Tibial artery (tissue), 4 donors: Measurements from ENCODE around the gene PSMG3.

Experiments used
- DNase-seq, 2 donors: peaks; one replicate each; pipeline ENCODE4 v3.0.0-alpha.2; 2019
- H3K27ac ChIP-seq, 2 donors: fragments of 200-600 bp; sonication (generic) in 1 of 2; 1 replicate in 1 of 2; 2 replicates in 1 of 2; pipeline ENCODE4 v1.5.1; 2018 to 2019; ENCODE audit warnings: mild to moderate bottlenecking in 1 of 2
- H3K27me3 ChIP-seq, 2 donors: fragments of 200-600 bp; sonication (generic) in 1 of 2; one replicate each; pipeline versions ENCODE4 v1.5.1 to v1.6.0; 2016 to 2019
- H3K36me3 ChIP-seq, 3 donors: fragments of 200-600 bp; sonication (generic) in 2 of 3; one replicate each; pipeline ENCODE4 v1.5.1; 2016 to 2019; ENCODE audit warnings: mild to moderate bottlenecking in 2 of 3
- H3K4me1 ChIP-seq, 4 donors: fragments of 200-600 bp; sonication (generic) in 2 of 4; 1 replicate in 3 of 4; 2 replicates in 1 of 4; pipeline ENCODE4 v1.5.1; 2016 to 2019
- H3K4me3 ChIP-seq, 2 donors: fragments of 200-600 bp; sonication (generic) in 1 of 2; 1 replicate in 1 of 2; 2 replicates in 1 of 2; pipeline ENCODE4 v1.5.1; 2018 to 2019; ENCODE audit warnings: mild to moderate bottlenecking in 2 of 2
- H3K9me3 ChIP-seq, 3 donors: fragments of 200-600 bp; sonication (generic) in 1 of 3; one replicate each; pipeline ENCODE4 v1.5.1; 2016 to 2019
- CTCF ChIP-seq, 2 experiments: fragments of 200-600 bp in 1 of 2; fragments of 450-650 bp in 1 of 2; IDR thresholded peaks; one replicate each; pipeline ENCODE4 v1.5.1; 2017 to 2019; ENCODE audit warnings: antibody characterized with exemption in 2 of 2, mild to moderate bottlenecking in 1 of 2, moderate library complexity in 1 of 2
- intact Hi-C: fragments of 100-400 bp; cut with DNase I; formaldehyde crosslinking; loops from one replicate; pipeline ENCODE4 v1.15.0; 2023; ENCODE audit warnings: low total_unique reads

PSMG3 gene

GRCh38 chr7:1555046-1555812 is 14.6 kb downstream of the PSMG3 start:
- H3K27ac ChIP-seq, result no peak overlapping the region

DNA sequence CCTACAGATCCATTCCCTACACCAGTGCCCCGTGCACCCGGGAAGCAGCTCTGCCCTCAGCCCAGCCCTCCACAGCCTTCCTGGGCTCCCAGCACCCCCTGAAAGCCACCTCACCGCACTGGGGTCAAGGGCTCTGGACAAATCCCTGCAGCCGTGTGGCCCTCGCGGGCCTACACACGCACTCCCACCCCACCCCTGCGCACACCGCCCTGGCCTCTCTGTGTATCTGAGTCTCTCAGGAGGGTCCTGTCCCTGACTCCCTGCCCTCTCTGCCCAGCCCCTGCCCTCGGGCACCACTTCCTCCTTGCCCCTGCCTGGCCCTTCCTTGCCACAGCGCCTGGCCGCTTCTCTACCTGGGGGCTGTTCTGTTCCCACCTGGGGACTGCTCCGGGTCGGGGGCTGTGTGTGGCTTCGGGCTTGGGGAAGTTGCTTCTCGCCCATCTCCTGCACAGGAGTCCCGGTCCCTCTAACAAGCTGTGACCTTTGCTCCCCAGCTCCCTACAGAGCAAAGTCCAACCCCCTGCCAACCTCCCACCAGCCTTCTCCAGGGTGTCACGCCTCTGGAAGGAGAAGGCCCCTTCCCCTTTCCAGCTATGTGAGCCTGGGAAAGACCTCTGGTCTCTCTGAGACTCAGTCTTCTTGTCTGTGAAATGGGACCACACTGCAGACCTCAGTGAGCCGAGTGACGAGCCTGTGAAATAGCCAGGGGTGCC is 15.3 kb downstream of the PSMG3 start:
- peaks cover 0 to 34% (median 7%) of the 10 kb centered on the region in 4 donors for H3K4me1 ChIP-seq
- intact Hi-C loops, result no loop called here
- H3K27me3 ChIP-seq, result peaks cover 0 to 27% of the 10 kb centered on the region in 2 donors
- H3K36me3 ChIP-seq, result peaks cover 0 to 13% (median 0%) of the 10 kb centered on the region in 3 donors
- no peak for DNase-seq
- H3K27ac ChIP-seq, result no peak overlapping the region
- no peaks in the 10 kb centered on the region for H3K9me3 ChIP-seq
- TF ChIP-seq CTCF (IDR thresholded peaks at IDR 0.05), result no peak
- no peak overlapping the region for H3K4me3 ChIP-seq

More at GRCh38 chr7:1555046-1555812, 14.6 kb downstream of the PSMG3 start:
- Histone ChIP-seq H3K4me1 (peaks cover 0 to 34% (median 7%) of the 10 kb centered on the region in 4 donors), H3K27me3 (peaks cover 0 to 34% of the 10 kb centered on the region in 2 donors), H3K9me3 (no peaks in the 10 kb centered on the region), H3K4me3 (no peak overlapping the region), H3K36me3 (peaks cover 0 to 6% (median 0%) of the 10 kb centered on the region in 3 donors)
- no peak for DNase-seq
- intact Hi-C loops, result no loop called here
- no peak for TF ChIP-seq CTCF (IDR thresholded peaks at IDR 0.05)

DNA sequence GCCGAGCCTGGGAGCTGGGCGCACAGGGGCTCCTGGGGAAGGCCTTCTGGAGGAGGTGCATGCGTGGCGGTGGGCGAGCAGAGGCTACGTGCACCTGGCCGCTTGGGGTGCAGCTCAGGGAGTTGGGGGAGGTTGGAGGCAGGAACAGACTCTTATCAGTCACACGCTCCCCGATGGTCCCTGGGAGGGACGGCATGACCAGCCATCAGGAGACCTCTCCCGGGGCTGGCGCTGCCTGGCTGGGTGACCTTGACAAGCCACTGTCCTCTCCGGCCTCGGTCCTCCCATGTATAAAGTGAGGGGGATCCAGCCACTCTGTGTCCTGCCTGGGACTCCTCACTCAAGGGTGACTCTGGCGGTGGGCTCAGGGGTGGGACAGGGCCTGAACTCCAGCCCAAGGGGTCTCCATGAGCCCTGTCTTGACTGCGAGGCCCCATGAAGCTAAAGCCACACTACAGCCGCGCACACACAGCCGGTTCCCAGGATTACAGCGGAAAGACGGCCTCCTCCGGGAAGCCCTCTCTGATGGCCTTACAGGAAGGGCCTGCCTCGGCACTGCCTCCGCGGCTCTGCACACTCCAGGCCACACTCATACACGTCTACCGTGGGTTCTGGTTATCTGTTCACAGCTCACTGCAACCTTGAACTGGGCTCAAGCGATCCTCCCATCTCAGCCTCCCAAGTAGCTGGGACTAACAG is 16.2 kb downstream of the PSMG3 start:
- Histone ChIP-seq H3K4me3 (no peak overlapping the region), H3K27ac (no peak overlapping the region), H3K27me3 (peaks cover 0 to 19% of the 10 kb centered on the region in 2 donors), H3K36me3 (peaks cover 0 to 19% (median 0%) of the 10 kb centered on the region in 3 donors), H3K9me3 (no peaks in the 10 kb centered on the region), H3K4me1 (peaks cover 0 to 25% (median 7%) of the 10 kb centered on the region in 4 donors)
- no peak for TF ChIP-seq CTCF (IDR thresholded peaks at IDR 0.05)
- intact Hi-C loops, result no loop called here
- peak in 1 of 2 donors; percentile 22 for DNase-seq

DNA sequence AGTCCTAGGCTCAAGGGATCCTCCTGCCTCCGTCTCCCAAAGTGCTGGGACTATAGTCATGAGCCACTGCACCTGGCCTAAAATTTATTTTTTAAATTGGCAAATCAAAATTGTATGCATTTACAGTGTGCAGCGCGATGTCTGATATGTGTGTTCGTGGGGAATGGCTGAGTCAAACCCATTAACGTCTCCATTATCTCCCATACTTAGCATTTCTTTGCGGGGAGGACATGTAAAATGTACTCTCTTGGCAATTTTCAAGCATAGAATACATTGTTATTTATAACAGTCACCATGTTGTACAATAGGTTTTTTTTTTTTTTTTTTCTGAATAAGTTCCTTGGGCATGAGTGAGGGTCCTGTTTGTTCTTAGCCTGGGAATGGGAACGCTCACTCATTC is 17.6 kb downstream of the PSMG3 start:
- Histone ChIP-seq H3K36me3 (peaks cover 0 to 31% (median 0%) of the 10 kb centered on the region in 3 donors), H3K27ac (no peak overlapping the region), H3K9me3 (no peaks in the 10 kb centered on the region), H3K4me3 (no peak overlapping the region), H3K4me1 (peaks cover 0 to 16% (median 7%) of the 10 kb centered on the region in 4 donors), H3K27me3 (peaks cover 0 to 7% of the 10 kb centered on the region in 2 donors)
- intact Hi-C loops, result no loop called here
- no peak for TF ChIP-seq CTCF (IDR thresholded peaks at IDR 0.05)
- DNase-seq, result no peak

DNA sequence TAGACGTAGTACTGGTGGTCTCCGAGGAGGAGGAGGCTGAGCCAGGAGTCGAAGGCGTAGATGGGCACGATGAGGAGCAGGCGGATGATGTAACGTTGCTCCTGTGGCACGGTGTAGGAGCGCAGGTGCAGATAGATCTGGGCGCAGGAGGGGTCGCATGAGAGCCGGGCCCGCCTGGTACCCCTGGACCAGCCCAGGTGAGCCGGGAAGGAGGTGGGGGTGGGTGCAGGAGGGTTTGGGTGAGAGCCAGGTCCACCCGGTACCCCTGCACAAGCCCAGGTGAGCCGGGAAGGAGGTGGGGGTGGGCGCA is 19.0 kb downstream of the PSMG3 start:
- no peak overlapping the region for H3K4me3 ChIP-seq
- intact Hi-C loops, result no loop called here
- no peak overlapping the region for H3K27ac ChIP-seq
- DNase-seq, result no peak
- no peak for TF ChIP-seq CTCF (IDR thresholded peaks at IDR 0.05)
- peaks cover 0 to 39% (median 0%) of the 10 kb centered on the region in 3 donors for H3K36me3 ChIP-seq
- peaks cover 0 to 2% of the 10 kb centered on the region in 2 donors for H3K27me3 ChIP-seq
- H3K4me1 ChIP-seq, result peaks cover 0 to 9% (median 4%) of the 10 kb centered on the region in 4 donors
- H3K9me3 ChIP-seq, result no peaks in the 10 kb centered on the region
